HCT116 (cell line): Measurements from ENCODE around the gene KCTD2. TPM values are rescaled to one million over a fixed set of nuclear protein-coding genes. Genes with fewer than 3 reads are reported as not detected.

Source experiments
- ATAC-seq: fragments of 200-7000 bp; cut with Tn5 transposase; 2 replicates; pipeline ENCODE4 v1.9.1; 2020; ENCODE audit warnings: mild to moderate bottlenecking, moderate library complexity
- BruUV-seq: library from RNA; stranded (reverse); fragments of 400-500 nt; replicated peaks from 2 replicates; lab custom pipeline; 2021; lab: Mats Ljungman, UMichigan
- CTCF ChIA-PET: fragments of 300-600 bp; sonication (Branson Sonifier 250); formaldehyde crosslinking; loops from one replicate; lab custom pipeline; 2021; ENCODE audit warnings: antibody characterized with exemption; lab: Charles Lee
- POLR2A ChIA-PET: fragments of 300-600, 350-600 bp; sonication (Branson Sonifier 250); formaldehyde crosslinking; loops from one replicate; lab custom pipeline; 2021; ENCODE audit warnings: antibody characterized with exemption; lab: Charles Lee
- RAD21 ChIA-PET, 2 experiments: fragments of 300-600 bp; sonication (Branson Sonifier 250); formaldehyde crosslinking; loops; one replicate each; lab custom pipeline; 2023; ENCODE audit warnings: low total read pairs in 2 of 2; ENCODE audit not compliant: uncharacterized antibody in 2 of 2, unreplicated experiment in 2 of 2, low non-redundant PET in 1 of 2; lab: Charles Lee
- DNase-seq: peaks from one replicate; pipeline ENCODE4 v3.0.0-alpha.2; 2010; ENCODE audit warnings: low read depth, low spot score
- H2AFZ ChIP-seq: fragments of 200-600 bp; shearing (Covaris generic), sonication (generic); 2 replicates; pipeline ENCODE4 v1.6.1; 2017; ENCODE audit warnings: low read depth, mixed run types, mixed read lengths, antibody characterized with exemption, low read length; ENCODE audit not compliant: poor library complexity, severe bottlenecking
- H3K27ac ChIP-seq: 2 replicates; pipeline ENCODE4 v1.5.1; 2012; ENCODE audit warnings: low read depth, low read length
- H3K27me3 ChIP-seq: fragments of 200-600 bp; sonication (generic); 2 replicates; pipeline ENCODE4 v1.6.1; 2016; ENCODE audit warnings: mixed run types, low read length, mixed read lengths; ENCODE audit not compliant: insufficient read depth
- H3K36me3 ChIP-seq, 2 experiments: fragments of 200-500 bp in 1 of 2; fragments of 200-600 bp in 1 of 2; sonication (Bioruptor generic) in 1 of 2; sonication (generic) in 1 of 2; 2 replicates each; pipeline versions ENCODE4 v1.5.1 to v1.6.1; 2014 to 2016; ENCODE audit warnings: low read length in 2 of 2, inconsistent platforms in 1 of 2, mixed read lengths in 1 of 2, mixed run types in 1 of 2; ENCODE audit not compliant: insufficient read depth in 2 of 2, control insufficient read depth in 1 of 2
- H3K4me1 ChIP-seq, 2 experiments: fragments of 200-600 bp in 1 of 2; sonication (generic) in 1 of 2; 2 replicates each; pipeline versions ENCODE4 v1.5.1 to v1.6.1; 2012 to 2017; ENCODE audit warnings: low read length in 2 of 2, inconsistent platforms in 1 of 2, mild to moderate bottlenecking in 1 of 2, mixed read lengths in 1 of 2, mixed run types in 1 of 2, moderate library complexity in 1 of 2; ENCODE audit not compliant: insufficient read depth in 2 of 2, control insufficient read depth in 1 of 2
- H3K4me2 ChIP-seq: fragments of 200-600 bp; sonication (generic); 2 replicates; pipeline ENCODE4 v1.6.1; 2017; ENCODE audit warnings: mixed run types, low read length, mixed read lengths
- H3K4me3 ChIP-seq, 2 experiments: fragments of 200-600 bp in 1 of 2; sonication (generic) in 1 of 2; replicated peaks in 1 of 2; 2 replicates each; pipeline ENCODE4 v1.5.1; 2011 to 2016; ENCODE audit warnings: low read length in 2 of 2, control low read depth in 1 of 2, low read depth in 1 of 2, mild to moderate bottlenecking in 1 of 2, mixed read lengths in 1 of 2, mixed run types in 1 of 2
- H3K79me2 ChIP-seq: fragments of 200-600 bp; sonication (generic); 2 replicates; pipeline ENCODE4 v1.6.1; 2017; ENCODE audit warnings: mild to moderate bottlenecking, mixed run types, low read length, moderate library complexity, mixed read lengths; ENCODE audit not compliant: insufficient read depth
- H3K9ac ChIP-seq: fragments of 200-600 bp; sonication (generic); 2 replicates; pipeline ENCODE4 v1.6.1; 2016; ENCODE audit warnings: low read length, mixed read lengths
- H3K9me2 ChIP-seq: fragments of 200-600 bp; sonication (generic), shearing (Covaris generic); 2 replicates; pipeline ENCODE4 v1.6.1; 2017; ENCODE audit warnings: mixed run types, mild to moderate bottlenecking, moderate library complexity; ENCODE audit not compliant: insufficient read depth
- H3K9me3 ChIP-seq, 2 experiments: fragments of 200-500 bp in 1 of 2; fragments of 200-600 bp in 1 of 2; sonication (Bioruptor generic) in 1 of 2; sonication (generic) in 1 of 2; 2 replicates each; pipeline ENCODE4 v1.6.1; 2014 to 2017; ENCODE audit warnings: low read length in 2 of 2, mixed read lengths in 2 of 2, inconsistent platforms in 1 of 2, low read depth in 1 of 2, mild to moderate bottlenecking in 1 of 2, mixed run types in 1 of 2, moderate library complexity in 1 of 2; ENCODE audit not compliant: control insufficient read depth in 1 of 2, insufficient read depth in 1 of 2
- H4K20me1 ChIP-seq: fragments of 200-600 bp; sonication (generic), shearing (Covaris generic); 2 replicates; pipeline ENCODE4 v1.6.1; 2017; ENCODE audit warnings: mixed run types, mild to moderate bottlenecking, moderate library complexity; ENCODE audit not compliant: insufficient read depth
- CBX3 ChIP-seq: IDR thresholded peaks from 2 replicates; pipeline ENCODE4 v1.6.1; 2012; ENCODE audit warnings: low read depth
- CEBPB ChIP-seq: IDR thresholded peaks from 2 replicates; pipeline ENCODE4 v1.6.1; 2012; ENCODE audit warnings: low read depth
- EGR1 ChIP-seq: IDR thresholded peaks from 2 replicates; pipeline ENCODE4 v1.6.1; 2012; ENCODE audit warnings: low read depth
- ELF1 ChIP-seq: IDR thresholded peaks from 2 replicates; pipeline ENCODE4 v1.6.1; 2012; ENCODE audit warnings: low read depth, borderline replicate concordance
- EZH2phosphoT487 ChIP-seq: fragments of 200-600 bp; IDR thresholded peaks from 2 replicates; pipeline ENCODE4 v1.6.1; 2018; ENCODE audit warnings: antibody characterized with exemption, borderline replicate concordance
- FOSL1 ChIP-seq: IDR thresholded peaks from 2 replicates; pipeline ENCODE4 v1.6.1; 2012; ENCODE audit warnings: low read depth
- JUND ChIP-seq: IDR thresholded peaks from 2 replicates; pipeline ENCODE4 v1.6.1; 2012
- POLR2A ChIP-seq: IDR thresholded peaks from 2 replicates; pipeline ENCODE4 v1.7.0; 2011; ENCODE audit warnings: borderline replicate concordance; ENCODE audit not compliant: insufficient read depth, insufficient read length; ENCODE audit errors: extremely low read depth
- POLR2AphosphoS5 ChIP-seq: IDR thresholded peaks from 2 replicates; pipeline ENCODE4 v1.6.1; 2011; ENCODE audit warnings: mild to moderate bottlenecking, low read depth, low read length, moderate library complexity
- RAD21 ChIP-seq: IDR thresholded peaks from 2 replicates; pipeline ENCODE4 v1.6.1; 2012; ENCODE audit warnings: low read depth, mild to moderate bottlenecking
- SIN3A ChIP-seq: IDR thresholded peaks from 2 replicates; pipeline ENCODE4 v1.6.1; 2012; ENCODE audit warnings: low read depth
- SP1 ChIP-seq: IDR thresholded peaks from 2 replicates; pipeline ENCODE4 v1.6.1; 2012; ENCODE audit warnings: low read depth
- SRF ChIP-seq: IDR thresholded peaks from 2 replicates; pipeline ENCODE4 v1.6.1; 2012; ENCODE audit warnings: low read depth
- YY1 ChIP-seq: IDR thresholded peaks from 2 replicates; pipeline ENCODE4 v1.6.1; 2011; ENCODE audit warnings: low read length, low read depth, moderate library complexity, mild to moderate bottlenecking; ENCODE audit not compliant: insufficient replicate concordance; ENCODE audit errors: extremely low read depth
- ZFX ChIP-seq: fragments of 450-650 bp; IDR thresholded peaks from 2 replicates; pipeline ENCODE4 v1.6.1; 2017
- ZNF274 ChIP-seq: fragments of 200-500 bp; sonication (Bioruptor generic); IDR thresholded peaks from 2 replicates; pipeline ENCODE4 v1.6.1; 2014; ENCODE audit warnings: mild to moderate bottlenecking, low read depth, low read length, inconsistent platforms
- intact Hi-C: fragments of 100-400 bp; cut with micrococcal nuclease; formaldehyde crosslinking; loops from 2 replicates; pipeline ENCODE4 v1.10.0; 2022
- total RNA-seq: library from RNA; stranded (reverse); gene quantifications from one replicate; pipeline ENCODE4 v1.2.1, GENCODE V29; 2021; ENCODE audit not compliant: unreplicated experiment
- TF ChIP-seq, protein P1 (sequence below): IDR thresholded peaks from 2 replicates; pipeline ENCODE4 v1.6.1; 2012
- TF ChIP-seq, protein P2 (sequence below): IDR thresholded peaks from 2 replicates; pipeline ENCODE4 v1.6.1; 2011; ENCODE audit warnings: mild to moderate bottlenecking, low read length, moderate library complexity; ENCODE audit not compliant: insufficient replicate concordance; ENCODE audit errors: extremely low read depth

KCTD2 gene
- total RNA-seq, 1 experiment from 2014 or later, result 23.3 TPM

- Histone ChIP-seq H3K79me2 (peaks cover 40% of the 10 kb centered on the region), H3K9me2 (no peaks in the 10 kb centered on the region), H3K4me2 (peak overlapping the region; percentile 88), H3K4me3 (peak overlapping the region; percentile 86 to 98), H3K4me1 (peaks cover 10 to 17% of the 10 kb centered on the region in 2 experiments; a peak in 3 of 4 replicates), H4K20me1 (no peaks in the 10 kb centered on the region), H3K36me3 (peaks cover 10 to 15% of the 10 kb centered on the region in 2 experiments; a peak in 3 of 4 replicates), H3K27ac (no peak overlapping the region), H3K9me3 (no peaks in the 10 kb centered on the region), H2AFZ (no peak overlapping the region), H3K9ac (peak overlapping the region; percentile 97), H3K27me3 (no peaks in the 10 kb centered on the region)
- ChIA-PET RAD21 (no interaction called here), CTCF (interaction anchor here (1.0 to 3.6 kb wide), 3 partner anchors 16 to 87 kb away, joined by 3 to 11 read pairs (median 6); no protein-coding TSS in a partner anchor), POLR2A (interaction anchor here (0.8 to 2.9 kb wide), 4 partner anchors 13 to 39 kb away, joined by 4 to 13 read pairs (median 4); partner anchors contain the start of gene SLC16A5)
- no peak for ATAC-seq
- BruUV-seq, result no TSS peak
- intact Hi-C loops, result no loop called here
- DNase-seq, result no peak
- no peak for TF ChIP-seq RAD21
- no peak for TF ChIP-seq SRF
- TF ChIP-seq SIN3A, result no peak
- no peak for TF ChIP-seq ZNF274
- TF ChIP-seq ZFX, result no peak
- no peak for TF ChIP-seq CBX3
- TF ChIP-seq SP1, result no peak
Measured at GRCh38 chr17:75048249-75048878, 1.3 kb downstream of the KCTD2 start.

GRCh38 chr17:75049057-75049456 is 2.0 kb downstream of the KCTD2 start:
- intact Hi-C loops, result no loop called here
- Histone ChIP-seq H3K27ac (no peak overlapping the region), H2AFZ (no peak overlapping the region), H3K79me2 (peaks cover 40% of the 10 kb centered on the region), H3K9ac (no peak overlapping the region), H3K4me2 (peak overlapping the region; percentile 88; the same call in 1 of the 2 replicates), H3K9me3 (no peaks in the 10 kb centered on the region), H3K4me1 (peaks cover 10 to 17% of the 10 kb centered on the region in 2 experiments; a peak in 3 of 4 replicates), H3K27me3 (no peaks in the 10 kb centered on the region), H3K9me2 (no peaks in the 10 kb centered on the region), H3K36me3 (peaks cover 12 to 20% of the 10 kb centered on the region in 2 experiments; a peak in 3 of 4 replicates), H3K4me3 (no peak overlapping the region), H4K20me1 (no peaks in the 10 kb centered on the region)
- RAD21 ChIA-PET, result no interaction called here
- POLR2A ChIA-PET, result interaction anchor here (1.2 to 1.5 kb wide), 3 partner anchors 30 to 47 kb away, joined by 3 to 5 read pairs (median 4); partner anchors contain the start of gene SLC16A5
- no peak for DNase-seq
- BruUV-seq, result no TSS peak
- CTCF ChIA-PET, result interaction anchor here (2.1 to 3.6 kb wide), 2 partner anchors 65 to 88 kb away, joined by 6 to 11 read pairs; no protein-coding TSS in a partner anchor
- ATAC-seq, result no peak
- no peak for TF ChIP-seq JUND
- TF ChIP-seq FOSL1, result no peak
- TF ChIP-seq YY1, result no peak
- no peak for TF ChIP-seq SRF
- TF ChIP-seq EZH2phosphoT487, result no peak
- TF ChIP-seq ELF1, result no peak
- TF ChIP-seq RAD21, result no peak
- TF ChIP-seq CBX3, result no peak
- TF ChIP-seq POLR2A, result no peak
- TF ChIP-seq, protein P1, sequence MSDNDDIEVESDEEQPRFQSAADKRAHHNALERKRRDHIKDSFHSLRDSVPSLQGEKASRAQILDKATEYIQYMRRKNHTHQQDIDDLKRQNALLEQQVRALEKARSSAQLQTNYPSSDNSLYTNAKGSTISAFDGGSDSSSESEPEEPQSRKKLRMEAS, result no peak
- TF ChIP-seq ZFX, result no peak
- TF ChIP-seq, protein P2, sequence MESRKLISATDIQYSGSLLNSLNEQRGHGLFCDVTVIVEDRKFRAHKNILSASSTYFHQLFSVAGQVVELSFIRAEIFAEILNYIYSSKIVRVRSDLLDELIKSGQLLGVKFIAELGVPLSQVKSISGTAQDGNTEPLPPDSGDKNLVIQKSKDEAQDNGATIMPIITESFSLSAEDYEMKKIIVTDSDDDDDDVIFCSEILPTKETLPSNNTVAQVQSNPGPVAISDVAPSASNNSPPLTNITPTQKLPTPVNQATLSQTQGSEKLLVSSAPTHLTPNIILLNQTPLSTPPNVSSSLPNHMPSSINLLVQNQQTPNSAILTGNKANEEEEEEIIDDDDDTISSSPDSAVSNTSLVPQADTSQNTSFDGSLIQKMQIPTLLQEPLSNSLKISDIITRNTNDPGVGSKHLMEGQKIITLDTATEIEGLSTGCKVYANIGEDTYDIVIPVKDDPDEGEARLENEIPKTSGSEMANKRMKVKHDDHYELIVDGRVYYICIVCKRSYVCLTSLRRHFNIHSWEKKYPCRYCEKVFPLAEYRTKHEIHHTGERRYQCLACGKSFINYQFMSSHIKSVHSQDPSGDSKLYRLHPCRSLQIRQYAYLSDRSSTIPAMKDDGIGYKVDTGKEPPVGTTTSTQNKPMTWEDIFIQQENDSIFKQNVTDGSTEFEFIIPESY, result no peak
- TF ChIP-seq POLR2AphosphoS5, result no peak
- TF ChIP-seq EGR1, result no peak
- no peak for TF ChIP-seq CEBPB
- TF ChIP-seq SIN3A, result no peak
